GM20000 (cell line): ENCODE data around the gene DDX54.
"Not testable (repeated sequence)": the region's sequence is repeated elsewhere in the genome, so short reads cannot be mapped to it uniquely, and the experiment has no call there.

Source experiments
- DNase-seq: peaks from one replicate; pipeline ENCODE4 v3.0.0; 2012; ENCODE audit warnings: low spot score
- CTCF ChIP-seq: IDR thresholded peaks from 2 replicates; pipeline ENCODE4 v1.5.1; 2012; ENCODE audit warnings: mild to moderate bottlenecking, control low read depth; ENCODE audit errors: extremely low read depth, missing control alignments

DDX54 gene

GRCh38 chr12:113208041-113208934 lies 23.0 kb upstream of the DDX54 start:
- no peak for TF ChIP-seq CTCF
- peak; percentile 82 for DNase-seq

GRCh38 chr12:113207613-113208040 lies 22.3 kb upstream of the DDX54 start:
- no peak for TF ChIP-seq CTCF
- DNase-seq = peak; percentile 8

- DNase-seq = not testable (repeated sequence)
Observed at GRCh38 chr12:113206802-113207201, 21.5 kb upstream of the DDX54 start.

- no peak for TF ChIP-seq CTCF
- DNase-seq = no peak
Observed at GRCh38 chr12:113204804-113205203, 19.5 kb upstream of the DDX54 start.

- no peak for DNase-seq
- TF ChIP-seq CTCF = no peak
Observed at GRCh38 chr12:113203852-113204760, 18.8 kb upstream of the DDX54 start.

GRCh38 chr12:113202300-113203075 lies 17.2 kb upstream of the DDX54 start:
- DNase-seq = no peak
- TF ChIP-seq CTCF = no peak

- no peak for TF ChIP-seq CTCF
- no peak for DNase-seq
Observed at GRCh38 chr12:113201187-113202177, 16.2 kb upstream of the DDX54 start.
